ENCODE data around the gene IL4R. TPM values are rescaled to one million over a fixed set of nuclear protein-coding genes. Genes with fewer than 3 reads are reported as not detected.

The IL4R gene
- total RNA-seq, 2 experiments from 2014 or later, result 73.1 to 82.8 TPM

- DNase-seq (ENCODE audit: low spot score), result no peak
- TF ChIP-seq EZH2phosphoT487 (IDR thresholded peaks at IDR 0.05; ENCODE audit: borderline replicate concordance, low read depth, low read length) (no peak), CTCF (conservative IDR thresholded peaks at IDR 0.05; ENCODE audit: low read length) (no peak)
- Histone ChIP-seq H3K79me2 (ENCODE audit: insufficient read depth, low read depth, low read length) (no peaks in the 10 kb centered on the region), H4K20me1 (ENCODE audit: insufficient read depth, low read length) (no peaks in the 10 kb centered on the region), H3K4me3 (ENCODE audit: low read depth, low read length, poor library complexity, severe bottlenecking) (no peak overlapping the region), H2AFZ (ENCODE audit: low read length) (no peak overlapping the region), H3K36me3 (ENCODE audit: insufficient read depth, low read length) (no peaks in the 10 kb centered on the region), H3K9me2 (ENCODE audit: insufficient read depth, low read length) (no peaks in the 10 kb centered on the region), H3K4me1 (ENCODE audit: insufficient read depth, low read length, poor library complexity, severe bottlenecking) (peaks cover 41% of the 10 kb centered on the region), H3K4me2 (ENCODE audit: low read length) (no peak overlapping the region), H3K27ac (ENCODE audit: low read depth, low read length, poor library complexity, severe bottlenecking) (no peak overlapping the region), H3K9me3 (ENCODE audit: low read length) (peaks cover 9% of the 10 kb centered on the region; the same call in 1 of the 2 replicates)
- CTCF ChIA-PET (ENCODE audit: unreplicated experiment), result no interaction called here
- BruUV-seq (replicated peaks), result no TSS peak
- POLR2A ChIA-PET, result interaction anchor here (0.6 to 5.2 kb wide), 3 partner anchors 26 to 53 kb away, joined by 3 to 44 read pairs (median 3); partner anchors contain the start of gene IL21R
- intact Hi-C loops (cut with micrococcal nuclease; ENCODE audit: unreplicated experiment), result no loop called here
Measured at GRCh38 chr16:27373312-27373711, 59.5 kb downstream of the IL4R start.

- Histone ChIP-seq H2AFZ (ENCODE audit: low read length) (peak overlapping the region; percentile 65), H4K20me1 (ENCODE audit: insufficient read depth, low read length) (no peaks in the 10 kb centered on the region), H3K9me2 (ENCODE audit: insufficient read depth, low read length) (no peaks in the 10 kb centered on the region), H3K4me3 (ENCODE audit: low read depth, low read length, poor library complexity, severe bottlenecking) (peak overlapping the region; percentile 43), H3K79me2 (ENCODE audit: insufficient read depth, low read depth, low read length) (no peaks in the 10 kb centered on the region), H3K4me2 (ENCODE audit: low read length) (peak overlapping the region; percentile 65), H3K9me3 (ENCODE audit: low read length) (peaks cover 9% of the 10 kb centered on the region; the same call in 1 of the 2 replicates), H3K4me1 (ENCODE audit: insufficient read depth, low read length, poor library complexity, severe bottlenecking) (peaks cover 51% of the 10 kb centered on the region), H3K27ac (ENCODE audit: low read depth, low read length, poor library complexity, severe bottlenecking) (peak overlapping the region; percentile 70), H3K36me3 (ENCODE audit: insufficient read depth, low read length) (no peaks in the 10 kb centered on the region)
- POLR2A ChIA-PET, result interaction anchor here (0.7 to 5.2 kb wide), 13 partner anchors 9 to 222 kb away, joined by 3 to 44 read pairs (median 3); partner anchors contain the start of gene IL21R
- CTCF ChIA-PET (ENCODE audit: unreplicated experiment), result interaction anchor here (0.9 to 1.3 kb wide), 4 partner anchors 30 to 195 kb away, joined by 3 to 5 read pairs (median 4); no protein-coding TSS in a partner anchor
- intact Hi-C loops (cut with micrococcal nuclease; ENCODE audit: unreplicated experiment), result no loop called here
- no peak for TF ChIP-seq EZH2phosphoT487 (IDR thresholded peaks at IDR 0.05; ENCODE audit: borderline replicate concordance, low read depth, low read length)
- no peak for TF ChIP-seq CTCF (conservative IDR thresholded peaks at IDR 0.05; ENCODE audit: low read length)
- BruUV-seq (replicated peaks), result no TSS peak
- DNase-seq (ENCODE audit: low spot score), result peak; percentile 58
Measured at GRCh38 chr16:27374221-27374803, 60.5 kb downstream of the IL4R start.

Measured in OCI-LY7 (cell line).